GM12873 (cell line): ENCODE measurements around the gene AP3S1.

ENCODE experiments used
- TF ChIP-seq, protein P1 (sequence below): IDR thresholded peaks from 2 replicates; pipeline ENCODE4 v1.5.1; 2012; ENCODE audit warnings: low read depth, mild to moderate bottlenecking, moderate library complexity, low read length, control low read depth; ENCODE audit not compliant: insufficient read depth; ENCODE audit errors: missing control alignments

Gene AP3S1

DNA sequence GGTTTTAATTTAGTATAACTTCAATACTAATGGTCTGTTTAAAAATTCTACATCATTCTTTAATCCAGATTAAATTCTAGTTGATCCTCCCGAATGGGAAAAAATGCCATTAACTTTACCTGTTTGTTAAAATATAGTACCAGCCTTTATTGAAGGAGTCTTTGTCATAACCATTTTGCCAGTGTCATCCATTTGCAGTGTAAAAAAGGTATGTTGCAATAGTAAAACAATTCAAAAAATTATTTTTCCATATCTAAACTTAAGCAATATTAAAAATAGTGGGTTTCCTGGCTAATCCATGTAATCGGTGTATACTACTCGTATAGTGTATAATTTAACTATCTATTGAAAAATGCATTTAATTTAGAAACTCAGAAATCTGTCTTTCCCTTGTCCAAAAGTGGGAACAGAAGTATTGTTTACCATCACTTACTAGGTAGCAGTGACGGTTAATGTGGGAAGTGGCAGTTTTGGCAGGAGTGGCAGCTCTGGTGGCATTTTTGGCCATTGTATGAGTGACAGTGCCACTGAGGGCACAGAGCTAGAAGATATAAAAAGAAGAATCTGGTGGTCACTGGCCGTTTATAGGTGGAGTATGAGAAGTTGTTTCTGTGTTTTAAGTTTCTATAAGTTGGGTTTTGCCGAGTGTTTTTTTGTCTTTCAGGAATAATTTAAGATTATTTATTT lies 1.9 kb downstream of the AP3S1 start:
- TF ChIP-seq, protein P1, sequence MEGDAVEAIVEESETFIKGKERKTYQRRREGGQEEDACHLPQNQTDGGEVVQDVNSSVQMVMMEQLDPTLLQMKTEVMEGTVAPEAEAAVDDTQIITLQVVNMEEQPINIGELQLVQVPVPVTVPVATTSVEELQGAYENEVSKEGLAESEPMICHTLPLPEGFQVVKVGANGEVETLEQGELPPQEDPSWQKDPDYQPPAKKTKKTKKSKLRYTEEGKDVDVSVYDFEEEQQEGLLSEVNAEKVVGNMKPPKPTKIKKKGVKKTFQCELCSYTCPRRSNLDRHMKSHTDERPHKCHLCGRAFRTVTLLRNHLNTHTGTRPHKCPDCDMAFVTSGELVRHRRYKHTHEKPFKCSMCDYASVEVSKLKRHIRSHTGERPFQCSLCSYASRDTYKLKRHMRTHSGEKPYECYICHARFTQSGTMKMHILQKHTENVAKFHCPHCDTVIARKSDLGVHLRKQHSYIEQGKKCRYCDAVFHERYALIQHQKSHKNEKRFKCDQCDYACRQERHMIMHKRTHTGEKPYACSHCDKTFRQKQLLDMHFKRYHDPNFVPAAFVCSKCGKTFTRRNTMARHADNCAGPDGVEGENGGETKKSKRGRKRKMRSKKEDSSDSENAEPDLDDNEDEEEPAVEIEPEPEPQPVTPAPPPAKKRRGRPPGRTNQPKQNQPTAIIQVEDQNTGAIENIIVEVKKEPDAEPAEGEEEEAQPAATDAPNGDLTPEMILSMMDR = no peak

DNA sequence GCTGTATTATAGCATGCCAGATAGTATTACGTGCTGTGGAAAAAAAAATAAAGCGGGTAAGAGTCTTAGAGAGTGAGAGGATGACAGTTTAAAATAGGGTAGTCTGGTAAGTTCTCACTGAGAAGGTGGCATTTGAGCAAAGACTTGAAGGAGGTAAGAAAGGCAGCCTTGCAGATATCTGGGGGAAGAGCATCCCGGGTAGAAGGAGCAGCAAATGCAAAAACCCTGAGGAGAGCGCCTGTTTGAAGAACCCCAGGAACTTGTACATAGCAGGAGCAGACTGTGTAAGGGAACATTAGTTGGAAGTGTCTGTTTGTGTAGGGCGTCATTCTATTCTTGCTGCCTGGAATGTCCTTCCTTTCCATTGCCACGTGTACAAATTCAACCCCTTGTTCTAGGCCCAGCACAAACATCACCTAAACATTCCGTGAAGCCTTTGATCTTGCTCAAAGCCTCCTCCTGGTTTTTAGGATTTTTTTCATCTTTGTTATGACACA lies 2.6 kb downstream of the AP3S1 start:
- TF ChIP-seq, protein P1 = no peak

DNA sequence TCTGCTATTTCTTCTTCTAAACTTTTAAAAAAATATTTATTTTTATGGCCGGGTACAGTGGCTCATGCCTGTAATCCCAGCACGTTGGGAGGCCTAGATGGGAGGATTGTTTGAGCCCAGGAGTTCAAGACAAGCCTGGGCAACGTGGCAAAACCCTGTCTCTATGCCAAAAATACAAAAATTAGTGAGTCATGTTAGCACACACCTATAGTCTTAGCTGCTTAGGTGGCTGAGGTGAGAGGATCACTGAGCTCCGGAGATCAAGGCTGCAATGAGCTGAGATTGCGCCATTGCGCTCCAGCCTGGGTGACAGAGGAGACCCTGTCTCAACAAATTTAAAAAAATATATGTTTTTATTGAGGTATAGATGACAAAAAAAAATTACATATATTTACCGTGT lies 5.6 kb downstream of the AP3S1 start:
- TF ChIP-seq, protein P1 = no peak

DNA sequence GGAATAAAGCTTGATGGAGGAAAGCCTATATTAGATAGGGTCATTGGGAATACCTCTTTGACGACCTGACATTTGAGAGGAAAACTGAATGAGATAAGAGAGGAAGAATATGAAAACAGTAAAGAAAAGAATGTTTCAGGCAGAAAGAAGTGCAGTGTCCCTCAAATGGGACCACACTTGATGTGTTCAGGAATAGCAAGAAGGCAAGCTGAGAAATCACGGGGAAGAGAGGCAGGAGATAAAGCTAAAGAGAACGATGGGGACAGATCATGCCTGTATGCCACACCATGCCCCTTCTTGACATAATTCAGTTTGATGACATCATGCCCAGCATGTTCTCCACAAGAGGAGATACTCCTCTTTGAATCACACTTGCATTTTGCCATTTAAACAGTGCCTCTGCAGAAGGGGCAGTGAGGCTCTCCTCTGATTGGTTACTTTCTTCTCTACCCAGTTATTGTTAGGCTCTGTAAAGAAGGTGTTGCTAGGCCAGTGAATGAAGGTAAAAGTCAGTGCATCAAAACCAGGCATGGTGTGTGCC lies 7.6 kb downstream of the AP3S1 start:
- TF ChIP-seq, protein P1 = no peak

DNA sequence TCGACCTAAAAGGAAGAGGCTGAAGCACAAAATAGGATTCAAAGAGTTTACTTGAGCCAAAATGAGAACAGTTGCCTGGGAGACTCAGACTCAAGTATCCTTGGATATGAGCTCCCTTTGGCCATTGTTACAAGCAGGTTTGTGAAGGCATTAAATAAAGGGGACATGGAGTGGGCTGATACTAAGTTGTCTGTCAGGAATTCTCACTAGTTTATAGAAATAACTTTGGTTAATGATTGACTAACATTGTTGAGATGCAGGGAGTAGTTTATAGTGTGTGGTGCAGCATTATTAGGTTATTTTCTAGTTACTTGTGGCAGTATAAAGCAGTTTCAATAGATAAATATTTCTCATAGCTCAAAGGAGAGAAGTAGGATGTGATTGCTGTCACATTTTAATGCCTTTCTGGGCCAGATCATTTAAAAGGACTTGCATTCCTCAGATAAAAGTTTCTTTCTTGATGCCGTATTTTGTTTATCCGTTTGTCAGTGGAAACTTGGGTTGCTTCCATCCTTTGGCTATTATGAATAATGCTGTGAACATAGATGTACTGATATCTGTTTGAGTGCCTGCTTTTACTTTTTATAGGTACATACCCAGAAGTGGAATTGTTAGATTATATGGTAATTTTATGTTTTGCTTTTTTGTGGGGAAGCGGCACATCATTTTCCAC lies 9.1 kb downstream of the AP3S1 start:
- TF ChIP-seq, protein P1 = no peak

DNA sequence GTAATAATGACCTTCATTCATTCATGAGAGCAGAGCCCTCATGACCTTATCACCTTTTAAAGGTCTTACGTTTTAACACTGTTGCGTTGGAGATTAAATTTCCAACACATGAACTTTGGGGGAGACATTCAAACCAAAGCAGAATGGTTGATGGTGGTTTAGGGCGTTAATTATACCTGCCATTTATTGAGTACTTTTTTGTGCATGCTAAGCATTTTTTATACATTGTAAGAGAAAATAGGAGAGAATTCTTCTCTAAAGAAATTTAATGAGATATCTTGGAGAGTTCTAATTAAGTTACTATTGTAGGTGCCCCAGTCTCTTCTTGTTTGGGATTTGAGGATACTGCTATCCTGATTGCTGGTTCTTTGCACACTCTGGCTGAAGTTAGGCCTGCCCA lies 12.4 kb downstream of the AP3S1 start:
- TF ChIP-seq, protein P1 = no peak

DNA sequence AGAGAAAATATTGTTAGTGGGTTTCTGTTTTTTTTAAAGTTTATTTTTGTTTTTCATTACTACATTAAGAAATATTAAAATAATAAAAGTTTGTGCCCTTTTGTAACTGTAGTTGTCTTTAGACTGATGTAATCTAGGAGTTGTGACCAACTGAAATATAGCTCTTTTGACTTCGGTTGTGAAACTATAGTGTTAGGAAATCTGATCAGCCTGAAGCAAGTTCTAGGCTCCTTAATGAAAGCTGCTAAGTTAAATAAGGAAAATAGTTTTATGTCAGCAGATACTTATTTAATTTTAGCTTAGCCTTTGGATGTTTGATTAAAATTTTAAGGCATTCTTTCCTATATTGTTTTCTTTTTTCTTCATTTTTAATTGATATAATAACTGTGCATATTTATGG lies 14.2 kb downstream of the AP3S1 start:
- TF ChIP-seq, protein P1 = no peak
